Measurements from ENCODE around the gene CKM. TPM values are rescaled to one million over a fixed set of nuclear protein-coding genes. Genes with fewer than 3 reads are reported as not detected.

The CKM gene
- total RNA-seq, 2 donors from 2014 or later = 24.7 to 42.8 TPM

DNA sequence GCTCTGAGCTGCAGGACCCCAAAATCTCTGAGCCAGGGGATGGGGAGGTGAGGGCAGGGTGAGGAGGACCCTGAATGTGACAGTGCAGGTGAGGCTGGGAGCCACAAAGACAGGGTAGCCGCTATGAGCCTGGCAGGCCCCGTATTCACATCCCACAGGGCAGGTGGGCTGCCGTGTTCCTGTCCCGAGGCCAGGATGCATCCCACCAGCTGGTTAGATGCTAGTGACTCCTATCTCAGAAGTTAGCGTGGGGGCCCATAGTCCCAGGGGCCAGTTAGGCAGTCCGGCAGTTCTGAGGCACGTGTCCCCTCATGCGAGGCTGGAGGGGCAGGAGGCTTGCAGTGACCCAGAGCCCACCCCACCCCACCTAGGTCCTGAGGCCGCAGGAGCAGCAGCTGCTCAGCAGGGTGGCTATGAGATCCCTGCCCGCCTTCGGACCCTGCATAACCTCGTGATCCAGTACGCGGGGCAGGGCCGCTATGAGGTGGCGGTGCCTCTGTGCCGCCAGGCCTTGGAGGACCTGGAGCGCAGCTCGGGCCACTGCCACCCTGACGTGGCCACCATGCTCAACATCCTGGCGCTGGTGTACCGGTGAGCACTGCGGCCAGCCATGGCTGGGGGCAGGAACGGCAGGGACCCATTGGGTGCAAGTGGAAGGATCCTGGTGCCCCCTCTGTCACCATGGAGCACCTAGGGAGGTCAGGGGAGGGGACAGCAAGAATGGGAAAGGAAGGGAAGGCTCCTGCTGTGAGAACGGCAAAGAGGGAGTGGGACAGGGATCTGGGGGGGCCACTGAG lies 25.1 kb upstream of the CKM start:
- Histone ChIP-seq H3K27me3 (replicated peaks; ENCODE audit: insufficient read depth) (no peaks in the 10 kb centered on the region), H3K4me1 (replicated peaks) (no peaks in the 10 kb centered on the region), H3K27ac (no peak overlapping the region), H3K9me3 (no peaks in the 10 kb centered on the region), H3K36me3 (no peaks in the 10 kb centered on the region), H3K4me3 (no peak overlapping the region)
- 75% methylated on average over 24 of the region's 25 CpGs for WGBS
- no peak for DNase-seq (ENCODE audit: low spot score)
- intact Hi-C loops (cut with DNase I) = no loop called here
- TF ChIP-seq, protein P1, sequence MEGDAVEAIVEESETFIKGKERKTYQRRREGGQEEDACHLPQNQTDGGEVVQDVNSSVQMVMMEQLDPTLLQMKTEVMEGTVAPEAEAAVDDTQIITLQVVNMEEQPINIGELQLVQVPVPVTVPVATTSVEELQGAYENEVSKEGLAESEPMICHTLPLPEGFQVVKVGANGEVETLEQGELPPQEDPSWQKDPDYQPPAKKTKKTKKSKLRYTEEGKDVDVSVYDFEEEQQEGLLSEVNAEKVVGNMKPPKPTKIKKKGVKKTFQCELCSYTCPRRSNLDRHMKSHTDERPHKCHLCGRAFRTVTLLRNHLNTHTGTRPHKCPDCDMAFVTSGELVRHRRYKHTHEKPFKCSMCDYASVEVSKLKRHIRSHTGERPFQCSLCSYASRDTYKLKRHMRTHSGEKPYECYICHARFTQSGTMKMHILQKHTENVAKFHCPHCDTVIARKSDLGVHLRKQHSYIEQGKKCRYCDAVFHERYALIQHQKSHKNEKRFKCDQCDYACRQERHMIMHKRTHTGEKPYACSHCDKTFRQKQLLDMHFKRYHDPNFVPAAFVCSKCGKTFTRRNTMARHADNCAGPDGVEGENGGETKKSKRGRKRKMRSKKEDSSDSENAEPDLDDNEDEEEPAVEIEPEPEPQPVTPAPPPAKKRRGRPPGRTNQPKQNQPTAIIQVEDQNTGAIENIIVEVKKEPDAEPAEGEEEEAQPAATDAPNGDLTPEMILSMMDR (IDR thresholded peaks at IDR 0.05) = no peak
- TF ChIP-seq POLR2AphosphoS5 (IDR thresholded peaks at IDR 0.05) = no peak
- TF ChIP-seq POLR2A (IDR thresholded peaks at IDR 0.05) = no peak

DNA sequence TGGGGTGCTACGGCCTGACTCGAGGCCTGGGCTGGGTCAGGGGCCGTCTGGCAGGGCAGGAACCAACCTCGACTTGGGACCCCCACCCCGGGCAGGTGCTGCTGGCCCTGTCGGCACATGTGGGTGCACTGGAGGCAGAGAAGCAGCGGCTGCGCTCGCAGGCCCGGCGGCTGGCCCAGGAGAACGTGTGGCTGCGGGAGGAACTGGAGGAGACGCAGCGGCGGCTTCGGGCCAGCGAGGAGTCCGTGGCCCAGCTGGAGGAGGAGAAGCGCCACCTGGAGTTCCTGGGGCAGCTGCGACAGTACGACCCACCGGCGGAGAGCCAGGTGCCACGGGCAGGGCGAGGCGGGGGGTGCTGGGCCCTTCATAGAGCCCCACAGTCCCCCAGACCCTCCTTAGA lies 23.8 kb upstream of the CKM start:
- no peak overlapping the region for H3K27ac ChIP-seq
- no peaks in the 10 kb centered on the region for H3K4me1 ChIP-seq (replicated peaks)
- TF ChIP-seq, protein P1 (IDR thresholded peaks at IDR 0.05) = no peak
- TF ChIP-seq POLR2A (IDR thresholded peaks at IDR 0.05) (no peak), POLR2AphosphoS5 (IDR thresholded peaks at IDR 0.05) (no peak)
- no peaks in the 10 kb centered on the region for H3K36me3 ChIP-seq
- no peaks in the 10 kb centered on the region for H3K27me3 ChIP-seq (replicated peaks; ENCODE audit: insufficient read depth)
- no peak for DNase-seq (ENCODE audit: low spot score)
- no peak overlapping the region for H3K4me3 ChIP-seq
- 36% methylated on average over 19 of the region's 27 CpGs for WGBS
- H3K9me3 ChIP-seq = no peaks in the 10 kb centered on the region
- intact Hi-C loops (cut with DNase I) = no loop called here

DNA sequence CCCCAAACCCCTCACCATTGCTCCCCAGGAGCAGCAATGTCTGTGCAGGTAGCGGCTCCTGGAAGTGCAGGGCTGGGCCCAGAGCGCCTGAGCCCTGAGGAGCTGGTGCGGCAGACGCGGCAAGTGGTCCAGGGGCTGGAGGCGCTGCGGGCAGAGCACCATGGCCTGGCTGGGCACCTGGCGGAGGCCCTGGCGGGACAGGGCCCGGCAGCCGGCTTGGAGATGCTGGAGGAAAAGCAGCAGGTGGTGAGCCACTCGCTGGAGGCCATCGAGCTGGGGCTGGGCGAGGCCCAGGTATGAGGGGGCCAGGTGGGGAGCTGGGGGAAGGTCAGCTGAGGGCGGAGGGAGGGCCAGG lies 22.8 kb upstream of the CKM start:
- TF ChIP-seq, protein P1 (IDR thresholded peaks at IDR 0.05) = no peak
- TF ChIP-seq POLR2AphosphoS5 (IDR thresholded peaks at IDR 0.05) (no peak), POLR2A (IDR thresholded peaks at IDR 0.05) (no peak)
- intact Hi-C loops (cut with DNase I) = no loop called here
- Histone ChIP-seq H3K4me3 (no peak overlapping the region), H3K27ac (no peak overlapping the region), H3K4me1 (replicated peaks) (no peaks in the 10 kb centered on the region), H3K36me3 (no peaks in the 10 kb centered on the region), H3K27me3 (replicated peaks; ENCODE audit: insufficient read depth) (no peaks in the 10 kb centered on the region), H3K9me3 (no peaks in the 10 kb centered on the region)
- no peak for DNase-seq (ENCODE audit: low spot score)
- 87% methylated on average over 15 of the region's 15 CpGs for WGBS

DNA sequence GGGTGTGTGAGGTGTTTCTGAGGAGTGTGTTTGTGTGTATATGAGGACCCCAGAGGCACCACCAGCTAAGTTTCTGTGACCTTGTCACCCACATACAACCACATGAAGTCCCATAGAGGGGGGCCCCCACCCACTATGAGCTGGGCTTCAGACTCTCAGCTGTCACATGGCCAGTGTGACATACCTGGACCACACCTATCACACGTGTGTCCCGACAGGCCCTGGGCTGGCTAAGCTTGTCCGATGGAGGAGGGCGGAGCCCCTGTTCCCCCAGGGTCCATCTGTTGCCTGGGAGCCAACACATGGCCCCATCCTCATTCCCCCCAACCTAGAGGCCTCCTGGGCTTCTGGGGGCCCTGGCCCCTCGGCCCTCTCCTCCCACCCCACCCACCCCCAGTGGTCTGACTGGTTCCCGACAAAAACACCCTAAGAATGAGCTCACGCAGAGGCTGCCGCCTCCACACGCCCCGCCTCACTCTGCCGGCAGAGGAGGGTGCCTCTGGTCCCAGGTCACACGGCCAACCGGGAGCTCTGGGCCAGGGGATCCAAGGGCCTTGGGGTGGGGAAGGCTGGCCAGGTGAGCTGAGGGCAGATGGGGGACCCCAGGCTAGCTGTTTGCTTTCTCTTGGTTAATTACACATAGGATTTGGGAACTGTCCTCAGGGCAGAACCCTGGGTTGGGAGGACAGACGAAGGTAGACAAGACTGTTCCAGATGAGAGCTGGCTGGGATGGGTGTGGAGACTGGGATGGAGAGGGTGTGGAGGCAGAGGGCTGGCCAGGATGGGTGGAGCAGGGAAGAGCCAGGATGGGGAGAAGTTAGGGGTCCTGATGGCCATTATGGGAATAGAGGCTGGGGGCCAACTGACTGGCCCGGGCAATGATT lies 22.2 kb upstream of the CKM start:
- Histone ChIP-seq H3K27ac (no peak overlapping the region), H3K9me3 (no peaks in the 10 kb centered on the region), H3K4me1 (replicated peaks) (no peaks in the 10 kb centered on the region), H3K27me3 (replicated peaks; ENCODE audit: insufficient read depth) (no peaks in the 10 kb centered on the region), H3K36me3 (no peaks in the 10 kb centered on the region), H3K4me3 (no peak overlapping the region)
- WGBS = 32% methylated on average over 15 of the region's 15 CpGs
- TF ChIP-seq, protein P1 (IDR thresholded peaks at IDR 0.05) = no peak
- intact Hi-C loops (cut with DNase I) = no loop called here
- no peak for DNase-seq (ENCODE audit: low spot score)
